Neural crest cell (in vitro differentiated cells): Measurements from ENCODE around the gene DHRS4. TPM values are rescaled to one million over a fixed set of nuclear protein-coding genes. Genes with fewer than 3 reads are reported as not detected.
"Not testable (repeated sequence)": the region's sequence is repeated elsewhere in the genome, so short reads cannot be mapped to it uniquely, and the experiment has no call there.

ENCODE experiments used
- DNase-seq: peaks from one replicate; pipeline ENCODE4 v3.0.0; 2021; ENCODE audit warnings: low read depth, mixed read lengths, low spot score
- H3K27ac Mint-ChIP-seq: one replicate; pipeline ENCODE4 v1.8.0; 2021; ENCODE audit warnings: mild to moderate bottlenecking, mixed read lengths; ENCODE audit not compliant: unreplicated experiment
- H3K27me3 Mint-ChIP-seq: 2 replicates; pipeline ENCODE4 v1.8.0; 2021; ENCODE audit warnings: low read depth, mild to moderate bottlenecking, mixed read lengths
- H3K36me3 Mint-ChIP-seq: 2 replicates; pipeline ENCODE4 v1.8.0; 2021; ENCODE audit warnings: low read depth, mild to moderate bottlenecking, mixed read lengths
- H3K4me1 Mint-ChIP-seq: 2 replicates; pipeline ENCODE4 v1.8.0; 2021; ENCODE audit warnings: mixed read lengths
- H3K4me3 Mint-ChIP-seq: one replicate; pipeline ENCODE4 v1.8.0; 2021; ENCODE audit warnings: mild to moderate bottlenecking, mixed read lengths
- H3K9me3 Mint-ChIP-seq: 2 replicates; pipeline ENCODE4 v1.8.0; 2021; ENCODE audit warnings: mixed read lengths
- total RNA-seq: library from RNA; stranded (reverse); gene quantifications from 2 replicates; pipeline ENCODE4 v1.2.1, GENCODE V29; 2021
- TF ChIP-seq, protein P1 (sequence below): fragments of 200-600 bp; sonication (generic); conservative IDR thresholded peaks from 2 replicates; pipeline ENCODE4 v1.5.0; 2021; ENCODE audit warnings: antibody characterized with exemption, mild to moderate bottlenecking

Gene DHRS4
- total RNA-seq, 1 donor from 2014 or later, result 17.4 TPM

GRCh38 chr14:23996825-23997224 lies 43.3 kb downstream of the DHRS4 start:
- H3K27me3 Mint-ChIP-seq, DNase-seq, H3K36me3 Mint-ChIP-seq, H3K4me1 Mint-ChIP-seq, H3K4me3 Mint-ChIP-seq, H3K9me3 Mint-ChIP-seq, H3K27ac Mint-ChIP-seq: not testable (repeated sequence)

DNA sequence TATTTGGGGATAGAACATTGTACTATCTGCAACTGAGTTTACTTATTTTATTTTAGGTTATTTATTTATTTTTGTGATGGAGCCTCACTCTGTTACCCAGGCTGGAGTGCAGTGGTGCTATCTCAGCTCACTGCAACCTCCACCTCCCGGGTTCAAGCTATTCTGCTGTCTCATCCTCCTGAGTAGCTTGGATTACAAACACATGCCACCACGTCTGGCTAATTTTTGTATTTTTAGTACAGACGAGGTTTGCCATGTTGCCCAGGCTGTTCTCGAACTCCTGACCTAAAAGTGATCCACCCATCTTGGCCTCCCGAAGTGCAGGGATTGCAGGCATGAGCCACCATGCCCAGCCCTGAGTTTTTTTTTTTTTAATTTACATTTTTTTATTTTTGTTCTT lies 46.1 kb downstream of the DHRS4 start:
- H3K27me3 Mint-ChIP-seq, H3K9me3 Mint-ChIP-seq, H3K36me3 Mint-ChIP-seq, H3K4me1 Mint-ChIP-seq, H3K27ac Mint-ChIP-seq, DNase-seq, H3K4me3 Mint-ChIP-seq: not testable (repeated sequence)

- H3K4me3 Mint-ChIP-seq, DNase-seq, H3K4me1 Mint-ChIP-seq, H3K9me3 Mint-ChIP-seq, H3K36me3 Mint-ChIP-seq, H3K27me3 Mint-ChIP-seq: not testable (repeated sequence)
- H3K27ac Mint-ChIP-seq, result peak overlapping the region; percentile 57
These were observed 47.5 kb downstream of the DHRS4 start for GRCh38 chr14:24001078-24001477.

- not testable (repeated sequence) for H3K4me3 Mint-ChIP-seq, H3K36me3 Mint-ChIP-seq, H3K4me1 Mint-ChIP-seq, H3K9me3 Mint-ChIP-seq, DNase-seq, H3K27ac Mint-ChIP-seq, H3K27me3 Mint-ChIP-seq
These were observed 48.1 kb downstream of the DHRS4 start for GRCh38 chr14:24001679-24002078.

DNA sequence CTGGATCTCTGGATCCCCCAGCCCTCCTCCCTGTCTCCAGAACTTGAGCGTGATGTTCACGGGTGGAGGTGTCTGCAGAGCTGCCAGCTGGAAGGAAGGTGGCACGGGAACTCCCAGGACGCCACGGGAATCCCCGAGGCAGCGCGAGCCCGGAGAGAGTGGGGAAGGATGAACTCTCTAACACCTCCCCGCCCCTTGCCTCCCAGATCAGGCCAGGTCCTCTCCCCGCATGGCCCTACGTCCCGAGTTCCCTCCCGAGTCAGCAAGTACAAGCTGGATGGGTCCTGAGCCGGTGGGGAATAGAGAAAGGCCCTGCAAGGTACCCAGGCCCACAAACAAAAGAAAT lies 52.9 kb downstream of the DHRS4 start:
- H3K9me3 Mint-ChIP-seq, H3K27ac Mint-ChIP-seq, DNase-seq, H3K27me3 Mint-ChIP-seq, H3K4me3 Mint-ChIP-seq: not testable (repeated sequence)
- Mint-ChIP-seq H3K36me3 (peaks cover 22% of the 10 kb centered on the region), H3K4me1 (peaks cover 20% of the 10 kb centered on the region)

DNA sequence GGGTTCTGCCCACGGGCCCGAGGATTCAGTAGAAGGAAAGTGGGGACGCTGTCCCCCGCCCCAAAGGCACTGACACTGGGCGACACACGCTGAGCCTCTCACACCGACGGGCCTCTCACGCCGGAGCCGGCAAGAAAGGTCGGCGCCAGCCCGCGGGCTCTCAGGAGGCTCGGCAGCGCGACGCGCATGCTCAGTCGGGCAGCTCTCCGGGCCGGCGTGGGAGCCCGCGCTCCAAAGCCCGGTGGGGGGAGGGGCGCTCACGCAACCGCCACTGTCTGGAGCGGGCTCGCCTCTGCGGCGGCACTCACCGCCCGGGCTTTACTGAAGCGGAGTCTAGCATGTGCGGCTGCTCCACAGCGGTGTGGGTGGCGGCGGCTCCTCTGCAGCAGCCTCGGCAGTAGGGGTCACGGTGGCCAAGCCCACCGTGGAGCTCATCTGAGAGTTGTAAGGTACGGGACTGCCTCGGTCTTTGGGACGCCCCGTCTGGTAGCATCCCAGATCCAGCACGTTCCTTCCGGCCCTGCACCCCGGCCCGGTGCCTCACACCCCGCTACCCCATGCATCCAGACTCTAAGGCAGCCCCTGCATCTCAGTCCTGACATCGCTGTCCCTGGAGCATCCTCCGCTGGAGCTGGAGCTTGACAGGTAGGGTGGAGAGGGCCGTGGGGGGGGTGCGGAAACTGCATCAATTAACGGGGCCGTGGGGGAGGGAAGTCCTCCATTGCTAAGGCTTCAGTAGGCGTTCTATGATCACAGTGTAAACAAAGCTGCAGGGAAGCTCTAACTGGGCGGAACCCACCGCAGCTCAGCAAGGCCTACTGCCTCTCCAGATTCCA lies 53.5 kb downstream of the DHRS4 start:
- DNase-seq, result peak; percentile 59
- H3K27me3 Mint-ChIP-seq, H3K9me3 Mint-ChIP-seq, H3K27ac Mint-ChIP-seq: not testable (repeated sequence)
- H3K4me3 Mint-ChIP-seq, result peak overlapping the region; percentile 47
- H3K36me3 Mint-ChIP-seq, result peaks cover 22% of the 10 kb centered on the region
- H3K4me1 Mint-ChIP-seq, result peaks cover 20% of the 10 kb centered on the region

- Mint-ChIP-seq H3K4me3 (no peak overlapping the region), H3K27me3 (no peaks in the 10 kb centered on the region), H3K36me3 (peaks cover 25% of the 10 kb centered on the region), H3K27ac (no peak overlapping the region), H3K4me1 (peaks cover 20% of the 10 kb centered on the region), H3K9me3 (no peaks in the 10 kb centered on the region)
- DNase-seq, result no peak
- TF ChIP-seq, protein P1, sequence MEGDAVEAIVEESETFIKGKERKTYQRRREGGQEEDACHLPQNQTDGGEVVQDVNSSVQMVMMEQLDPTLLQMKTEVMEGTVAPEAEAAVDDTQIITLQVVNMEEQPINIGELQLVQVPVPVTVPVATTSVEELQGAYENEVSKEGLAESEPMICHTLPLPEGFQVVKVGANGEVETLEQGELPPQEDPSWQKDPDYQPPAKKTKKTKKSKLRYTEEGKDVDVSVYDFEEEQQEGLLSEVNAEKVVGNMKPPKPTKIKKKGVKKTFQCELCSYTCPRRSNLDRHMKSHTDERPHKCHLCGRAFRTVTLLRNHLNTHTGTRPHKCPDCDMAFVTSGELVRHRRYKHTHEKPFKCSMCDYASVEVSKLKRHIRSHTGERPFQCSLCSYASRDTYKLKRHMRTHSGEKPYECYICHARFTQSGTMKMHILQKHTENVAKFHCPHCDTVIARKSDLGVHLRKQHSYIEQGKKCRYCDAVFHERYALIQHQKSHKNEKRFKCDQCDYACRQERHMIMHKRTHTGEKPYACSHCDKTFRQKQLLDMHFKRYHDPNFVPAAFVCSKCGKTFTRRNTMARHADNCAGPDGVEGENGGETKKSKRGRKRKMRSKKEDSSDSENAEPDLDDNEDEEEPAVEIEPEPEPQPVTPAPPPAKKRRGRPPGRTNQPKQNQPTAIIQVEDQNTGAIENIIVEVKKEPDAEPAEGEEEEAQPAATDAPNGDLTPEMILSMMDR, result no peak
These were observed 57.5 kb downstream of the DHRS4 start for GRCh38 chr14:24011051-24011450.

DNA sequence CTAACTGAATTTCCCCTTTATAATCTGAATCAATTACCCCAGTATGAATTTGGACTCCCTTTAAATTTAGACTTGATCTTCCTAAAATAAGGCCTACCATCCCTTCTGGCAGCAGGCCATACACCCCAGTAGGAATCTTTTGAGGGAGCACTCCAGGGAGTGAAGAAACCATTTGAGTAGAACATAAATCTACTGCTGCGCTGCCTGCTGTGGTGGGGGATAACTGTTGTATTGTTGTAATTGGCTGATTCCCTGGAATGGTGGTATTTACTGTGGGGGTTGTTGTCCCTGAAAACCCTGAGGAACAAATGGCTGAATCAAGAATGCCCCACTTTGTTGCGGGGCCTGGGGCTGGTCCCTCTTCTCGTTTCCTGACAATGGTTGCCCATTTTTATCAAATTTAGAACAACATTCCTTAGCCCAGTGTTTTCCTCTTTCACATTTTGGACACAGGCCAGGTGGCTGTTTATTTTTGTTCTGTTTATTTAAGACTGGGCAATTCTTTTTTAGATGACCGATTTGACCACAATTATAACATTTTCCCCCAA lies 59.2 kb downstream of the DHRS4 start:
- peak overlapping the region; percentile 8 for H3K4me3 Mint-ChIP-seq
- H3K9me3 Mint-ChIP-seq, result peaks cover 13% of the 10 kb centered on the region
- H3K27ac Mint-ChIP-seq, DNase-seq: not testable (repeated sequence)
- H3K4me1 Mint-ChIP-seq, result peaks cover 20% of the 10 kb centered on the region
- peaks cover 10% of the 10 kb centered on the region for H3K27me3 Mint-ChIP-seq
- H3K36me3 Mint-ChIP-seq, result peaks cover 31% of the 10 kb centered on the region
